ENCODE results near the gene NCAPH2. TPM values are rescaled to one million over a fixed set of nuclear protein-coding genes. Genes with fewer than 3 reads are reported as not detected.

NCAPH2 gene
- total and polyA plus RNA-seq, 2 of the 8 experiments (the other 6 are each of a cell fraction or from before 2014, with no cell fraction given): 62.2 to 81.6 TPM

DNA sequence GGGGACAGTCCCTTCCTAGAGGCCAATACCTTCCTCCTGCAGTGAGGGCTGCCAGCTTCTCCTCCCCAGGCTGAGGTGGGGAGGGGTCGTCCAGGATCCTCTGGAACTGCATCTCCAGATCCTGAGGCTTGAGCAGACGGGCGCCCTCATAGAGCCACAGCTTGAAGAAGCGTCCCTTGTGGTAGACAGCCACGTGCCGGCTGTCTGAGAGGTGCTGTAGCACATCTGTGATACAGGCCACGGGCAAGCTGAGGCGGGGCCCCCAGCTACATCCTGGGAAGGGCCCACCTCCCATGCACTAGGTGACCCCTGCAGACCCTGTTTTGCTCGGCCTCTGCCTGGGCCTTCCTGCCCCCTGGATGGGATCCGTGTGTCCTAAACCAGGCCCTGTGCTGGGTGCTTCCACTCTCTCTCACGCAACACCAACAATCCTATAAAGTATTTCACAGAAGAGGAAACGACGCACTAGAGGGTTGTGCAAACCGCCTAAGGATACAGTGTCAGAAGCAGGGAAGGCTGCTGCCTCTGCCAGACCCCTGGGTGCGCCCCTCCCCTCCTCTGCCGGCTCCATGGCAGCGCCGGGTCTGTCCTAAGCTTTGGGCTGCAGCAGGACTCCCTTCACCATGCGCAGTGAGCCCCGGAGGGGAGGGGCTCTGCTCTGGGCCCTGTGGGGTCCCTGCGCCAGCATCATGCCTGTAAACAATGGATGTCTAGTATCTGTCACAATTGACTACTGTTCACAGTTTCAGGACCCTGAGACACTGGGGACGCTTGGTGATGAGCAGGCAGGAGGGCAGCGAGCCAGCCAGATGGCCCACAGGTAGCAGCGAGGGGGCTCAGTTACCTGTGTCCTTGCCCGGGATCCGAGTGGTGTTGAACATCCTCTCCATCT is 65.7 kb downstream of the NCAPH2 start:
- Histone ChIP-seq H3K9me3 (ENCODE audit: insufficient read depth in 2 of 2, low read depth in 1 of 2, low read length in 1 of 2) (no peaks in the 10 kb centered on the region), H3K4me1 (replicated peaks in 1 of 4; ENCODE audit: control insufficient read depth in 3 of 4, insufficient read depth in 4 of 4, low read length in 3 of 4) (no peaks in the 10 kb centered on the region), H3K27ac (ENCODE audit: low read depth, low read length) (no peak overlapping the region; the same call in 1 of the 2 replicates), H2BK15ac (ENCODE audit: low read length) (no peak overlapping the region), H4K20me1 (replicated peaks in 1 of 2; ENCODE audit: control insufficient read depth in 1 of 2, insufficient read depth in 2 of 2, low read length in 2 of 2) (peaks cover 5 to 22% of the 10 kb centered on the region in 2 experiments), H3K79me1 (ENCODE audit: low read depth, low read length) (no peaks in the 10 kb centered on the region), H4K5ac (ENCODE audit: insufficient read length, low read depth, low read length) (no peak overlapping the region), H2BK120ac (replicated peaks; ENCODE audit: low read depth, low read length) (no peak overlapping the region), H3K4ac (replicated peaks; ENCODE audit: insufficient read length, low read depth, low read length) (no peak overlapping the region), H3K23me2 (ENCODE audit: low read depth, low read length) (no peaks in the 10 kb centered on the region), H2AFZ (ENCODE audit: low read length) (no peak overlapping the region), H3K4me3 (ENCODE audit: extremely low read depth in 1 of 4, insufficient read depth in 2 of 4, low read depth in 3 of 4, low read length in 4 of 4) (no peak overlapping the region), H3K4me2 (ENCODE audit: insufficient read depth in 1 of 2, low read depth in 2 of 2, low read length in 2 of 2) (no peak overlapping the region), H2AK5ac (ENCODE audit: low read depth, low read length) (no peak overlapping the region), H2BK12ac (ENCODE audit: low read depth, low read length) (no peak overlapping the region), H3K56ac (replicated peaks; ENCODE audit: insufficient read length, low read depth, low read length) (no peak overlapping the region), H2BK20ac (ENCODE audit: low read length) (no peak overlapping the region), H3K36me3 (ENCODE audit: control insufficient read depth in 2 of 4, insufficient read depth in 4 of 4, low read length in 3 of 4) (peaks cover 10 to 35% (median 27%) of the 10 kb centered on the region in 4 experiments; a peak in 7 of 8 replicates), H3K27me3 (replicated peaks in 1 of 4; ENCODE audit: control insufficient read depth in 3 of 4, extremely low read depth in 1 of 4, insufficient read depth in 3 of 4, low read length in 3 of 4) (no peaks in the 10 kb centered on the region), H3K23ac (ENCODE audit: insufficient read length) (no peak overlapping the region), H3K79me2 (ENCODE audit: control insufficient read depth in 1 of 2, insufficient read depth in 2 of 2, low read length in 2 of 2) (no peaks in the 10 kb centered on the region), H3K9ac (replicated peaks in 1 of 4; ENCODE audit: extremely low read depth in 1 of 4, low read depth in 3 of 4, low read length in 3 of 4) (no peak overlapping the region), H3K14ac (ENCODE audit: insufficient read length) (no peak overlapping the region), H3K18ac (ENCODE audit: extremely low read depth, low read length) (no peak overlapping the region), H2BK5ac (ENCODE audit: low read depth, low read length) (no peak overlapping the region), H4K91ac (replicated peaks; ENCODE audit: insufficient read length, low read length) (no peak overlapping the region), H4K8ac (ENCODE audit: extremely low read depth, insufficient read depth, low read length) (no peak overlapping the region; the same call in 1 of the 2 replicates)
- POLR2A ChIA-PET (ENCODE audit: partially characterized antibody): interaction anchor here (0.7 to 5.4 kb wide), 4 partner anchors 8 to 75 kb away, joined by 3 to 37 read pairs (median 8); partner anchors contain the start of genes CHKB and SYCE3
- TF ChIP-seq FOSL1 (IDR thresholded peaks at IDR 0.05; ENCODE audit: insufficient read depth, low read depth, low read length) (no peak), POLR2AphosphoS5 (IDR thresholded peaks at IDR 0.05; ENCODE audit: low read depth, low read length) (no peak), POU5F1 (IDR thresholded peaks at IDR 0.05; ENCODE audit: low read depth, low read length) (no peak), RFX5 (IDR thresholded peaks at IDR 0.05; ENCODE audit: borderline replicate concordance, low read depth, low read length) (no peak), NRF1 (IDR thresholded peaks at IDR 0.05; ENCODE audit: low read depth, low read length) (no peak), POLR2A (IDR thresholded peaks at IDR 0.05; ENCODE audit: control extremely low read depth in 1 of 2, low read depth in 2 of 2, low read length in 2 of 2) (no peak), SRF (IDR thresholded peaks at IDR 0.05; ENCODE audit: low read depth, low read length) (no peak), JUND (IDR thresholded peaks at IDR 0.05; ENCODE audit: low read length) (no peak), HDAC2 (IDR thresholded peaks at IDR 0.05; ENCODE audit: borderline replicate concordance in 1 of 2, low read depth in 2 of 2, low read length in 2 of 2) (no peak), JUN (IDR thresholded peaks at IDR 0.05; ENCODE audit: low read depth, low read length) (no peak)
- DNase-seq (ENCODE audit: low read depth in 1 of 2, low spot score in 2 of 2): no peak
- WGBS, 2 experiments (ENCODE audit: extremely low coverage in 1 of 2, insufficient coverage in 1 of 2, insufficient read length in 1 of 2, insufficient replicate concordance in 2 of 2, low coverage in 1 of 2, low lambda C conversion rate in 2 of 2, missing lambda C conversion rate in 1 of 2): 91% methylated on average over 26 of the region's 26 CpGs; no CpG with 5 or more reads in 1 of the 2 experiments
- no peak for FAIRE-seq
- CTCF ChIA-PET (ENCODE audit: partially characterized antibody): interaction anchor here (0.6 to 8.1 kb wide), 12 partner anchors 9 to 126 kb away, joined by 3 to 84 read pairs (median 4); partner anchors contain the start of genes ARSA and SYCE3

Measured in H1 (cell line).